GM19468 (cell line): ENCODE results near the gene FAM170B.
A peak's percentile ranks its signal among the peaks of the same experiment; 100 is the strongest.

Source experiments
- ATAC-seq: cut with Tn5 transposase; IDR thresholded peaks from one replicate; pipeline ENCODE4 v1.9.1; 2021; ENCODE audit warnings: mild to moderate bottlenecking, moderate library complexity, moderate number of reproducible peaks; ENCODE audit not compliant: unreplicated experiment; ENCODE audit errors: extremely low read depth

Gene FAM170B

DNA sequence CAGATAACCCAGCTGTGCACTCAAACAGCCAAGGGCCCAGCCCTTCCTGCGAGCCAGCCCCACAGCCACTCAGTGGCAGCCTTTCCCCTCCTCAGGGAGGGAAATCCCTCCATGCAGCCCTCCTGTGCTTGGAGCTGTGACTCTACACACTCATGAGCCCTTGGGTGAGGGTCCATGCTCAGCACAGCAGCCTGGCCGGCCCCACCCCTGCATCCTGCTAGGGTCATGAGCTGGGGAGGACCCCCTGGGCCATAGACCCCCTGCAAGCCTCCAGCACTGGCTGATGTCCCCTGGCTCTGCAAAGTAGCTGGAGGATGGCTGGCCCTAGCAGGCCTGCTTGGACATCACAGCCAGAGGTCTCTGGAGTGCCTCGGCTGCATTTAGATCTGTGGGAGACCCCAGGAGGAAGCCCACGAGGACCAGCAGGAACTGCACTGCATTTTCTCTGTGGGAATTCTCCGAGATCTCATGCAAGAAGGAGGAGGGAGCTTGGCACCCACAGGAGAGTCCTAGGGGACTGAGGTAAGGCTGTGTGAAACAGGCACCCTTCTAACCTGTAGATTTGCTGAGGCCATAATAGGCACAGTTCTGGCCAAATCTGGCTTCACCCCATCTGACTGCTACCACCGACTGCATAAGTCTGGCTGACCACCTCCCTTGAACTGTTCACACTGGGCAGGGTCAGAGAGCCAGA is 37.0 kb upstream of the FAM170B start:
- no peak for ATAC-seq

- ATAC-seq: no peak
These were observed 36.0 kb upstream of the FAM170B start for GRCh38 chr10:49169776-49170175.

DNA sequence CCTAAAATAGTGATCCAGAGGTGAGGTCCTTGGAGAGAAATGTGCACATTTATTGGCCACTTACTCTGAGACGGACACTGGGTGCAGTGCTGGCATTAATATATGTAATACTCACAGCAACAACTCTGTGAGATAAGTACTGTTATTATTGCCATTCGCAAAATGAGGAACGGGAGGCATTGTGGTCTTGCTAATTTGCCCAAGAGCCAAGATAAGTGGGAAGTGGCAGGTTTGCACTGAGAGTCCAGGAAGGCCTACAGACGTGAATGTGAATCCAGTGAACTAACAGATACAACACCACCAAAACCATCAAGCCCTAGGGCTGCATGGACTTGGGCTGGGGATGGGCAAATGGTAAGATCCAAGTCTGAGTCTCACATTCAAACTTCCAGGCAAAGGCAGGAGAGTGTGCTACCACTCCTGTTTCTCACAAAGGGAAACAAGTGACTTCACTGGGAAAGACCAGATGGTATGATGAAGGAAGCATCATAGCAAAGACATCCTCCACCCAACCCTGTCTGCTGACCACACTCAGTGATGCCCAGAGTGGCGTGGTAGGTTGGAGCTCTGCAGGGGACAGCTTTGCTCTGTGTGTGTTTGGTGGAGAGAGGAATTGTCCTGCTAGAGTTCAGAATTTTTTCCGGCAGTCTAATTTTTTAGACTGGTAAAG is 35.1 kb upstream of the FAM170B start:
- ATAC-seq: no peak

DNA sequence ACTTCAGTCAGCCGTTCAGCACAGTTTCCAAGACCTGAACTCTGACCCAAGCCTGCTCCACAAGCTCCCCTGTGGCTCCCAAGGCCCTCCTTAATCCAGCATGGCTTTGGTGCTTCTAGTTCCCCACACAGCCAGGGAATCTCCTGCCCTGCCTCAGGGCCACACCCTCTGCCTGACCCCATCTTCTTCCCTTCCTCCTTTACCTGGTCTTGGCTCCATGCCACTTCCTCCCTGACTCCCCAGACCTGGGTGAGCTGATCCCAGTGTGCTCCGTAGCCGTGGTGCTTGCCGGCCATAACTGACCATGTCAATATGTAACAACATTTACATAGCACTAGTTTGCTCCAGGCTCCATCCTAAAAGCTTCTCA is 34.3 kb upstream of the FAM170B start:
- no peak for ATAC-seq

DNA sequence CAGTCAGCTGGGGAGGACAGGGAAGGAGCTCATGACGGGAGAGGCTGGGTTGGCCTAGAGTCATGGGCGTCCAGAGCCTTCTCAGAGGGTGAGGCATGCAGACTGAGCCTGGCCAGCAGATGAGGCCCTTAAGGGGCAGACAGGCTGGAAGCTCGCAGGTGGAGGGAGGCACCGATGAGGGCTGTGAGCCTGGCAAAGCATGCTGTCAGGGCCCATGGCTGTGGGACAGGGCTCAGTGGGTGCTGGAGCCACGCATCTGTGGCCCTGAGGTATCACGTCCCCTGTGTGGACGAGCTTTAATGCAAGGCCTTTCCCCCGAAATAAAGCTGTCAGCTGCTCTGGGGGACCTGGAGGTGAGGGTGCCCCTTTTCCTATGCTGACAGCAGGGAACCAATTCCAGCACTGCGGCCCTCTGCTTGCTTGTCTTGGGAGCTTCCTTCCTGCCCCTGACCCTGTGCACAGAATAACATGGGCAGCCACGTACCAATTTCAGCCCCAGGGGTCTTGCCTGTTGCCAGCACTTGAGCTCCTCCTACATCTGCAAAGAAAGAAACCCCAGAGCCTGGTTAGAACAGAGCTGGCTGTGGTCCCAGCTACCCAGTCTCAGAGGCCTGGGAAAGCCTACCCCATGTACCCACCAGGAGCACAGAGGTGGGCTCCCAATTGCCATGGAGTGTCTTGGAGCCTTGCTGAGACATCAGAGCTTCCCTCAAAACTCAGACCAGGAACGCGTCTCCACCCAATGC is 33.8 kb upstream of the FAM170B start:
- no peak for ATAC-seq

DNA sequence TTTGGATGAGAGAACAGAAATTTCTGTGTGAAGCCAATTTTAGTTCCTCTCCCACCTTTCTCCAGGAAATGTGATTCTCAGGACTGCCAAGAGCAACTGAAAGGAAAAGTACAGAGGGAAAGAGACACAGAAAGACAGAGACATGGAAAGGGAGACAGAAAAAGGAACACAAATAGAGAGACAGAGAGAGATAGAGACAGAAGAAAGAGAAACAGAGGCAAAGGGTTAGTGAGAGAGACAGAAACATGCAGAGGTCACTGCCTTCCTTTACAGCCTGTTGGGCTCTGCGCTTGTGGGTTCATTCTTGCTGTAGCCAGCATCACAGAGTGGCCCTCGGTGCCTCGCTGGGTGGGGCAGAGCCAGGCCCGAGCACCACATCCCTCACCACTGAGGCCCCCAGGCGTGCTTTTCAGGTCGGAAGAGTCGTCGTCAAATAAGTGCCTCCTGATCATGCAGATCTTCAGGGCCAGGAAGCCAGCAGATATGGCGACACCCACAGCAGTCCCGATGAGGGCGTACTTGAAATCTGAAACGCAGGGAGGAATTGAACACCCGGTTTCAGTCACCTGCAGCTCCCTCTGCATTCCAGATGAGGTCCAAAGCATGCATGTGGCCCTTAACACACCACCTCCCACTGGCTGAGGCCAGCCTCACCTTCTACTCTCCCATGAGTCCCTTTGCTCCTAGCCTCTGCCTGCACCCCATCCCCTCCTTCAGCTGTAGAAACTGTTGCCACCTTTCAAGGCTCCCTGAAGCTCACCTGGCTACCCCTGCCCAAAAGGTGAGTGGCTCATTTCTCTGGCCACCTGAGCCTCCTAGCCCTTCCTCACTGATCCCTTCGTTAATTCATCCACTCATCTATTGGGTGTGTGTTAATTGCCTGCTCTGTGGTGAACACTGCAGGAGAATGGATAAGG is 32.9 kb upstream of the FAM170B start:
- no peak for ATAC-seq

DNA sequence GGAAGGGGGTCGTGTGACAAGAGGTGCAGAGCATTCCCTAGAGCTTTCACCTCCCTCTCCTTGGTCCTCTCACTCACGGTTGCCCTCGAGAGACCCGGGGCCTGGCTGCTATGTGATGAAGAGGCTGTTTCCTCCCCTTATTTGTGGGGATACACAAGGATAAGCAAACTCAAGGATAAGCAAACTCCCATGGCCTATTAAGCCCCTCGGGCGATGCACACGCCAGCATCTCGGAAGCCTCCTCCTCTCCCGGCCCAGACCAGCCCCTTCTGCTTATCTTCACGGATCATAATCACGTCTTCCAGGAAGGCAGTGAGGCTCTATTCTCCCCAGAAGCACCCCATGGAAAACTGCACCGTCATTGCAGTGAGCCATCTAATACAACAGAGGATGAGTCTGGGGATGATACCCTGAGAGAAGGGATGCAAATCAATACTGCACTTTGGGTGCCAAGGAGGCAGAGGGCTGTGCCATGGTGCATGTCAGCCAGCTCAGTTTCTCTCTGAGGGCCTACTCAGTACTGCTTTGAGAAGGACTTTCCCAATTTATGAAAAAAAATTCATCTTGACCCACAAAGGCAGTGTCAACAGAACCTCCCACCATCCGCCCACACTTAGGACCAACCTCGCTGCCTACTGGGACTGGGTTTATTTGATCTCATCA is 32.1 kb upstream of the FAM170B start:
- ATAC-seq: no peak

- no peak for ATAC-seq
These were observed 31.4 kb upstream of the FAM170B start for GRCh38 chr10:49165259-49165658.

DNA sequence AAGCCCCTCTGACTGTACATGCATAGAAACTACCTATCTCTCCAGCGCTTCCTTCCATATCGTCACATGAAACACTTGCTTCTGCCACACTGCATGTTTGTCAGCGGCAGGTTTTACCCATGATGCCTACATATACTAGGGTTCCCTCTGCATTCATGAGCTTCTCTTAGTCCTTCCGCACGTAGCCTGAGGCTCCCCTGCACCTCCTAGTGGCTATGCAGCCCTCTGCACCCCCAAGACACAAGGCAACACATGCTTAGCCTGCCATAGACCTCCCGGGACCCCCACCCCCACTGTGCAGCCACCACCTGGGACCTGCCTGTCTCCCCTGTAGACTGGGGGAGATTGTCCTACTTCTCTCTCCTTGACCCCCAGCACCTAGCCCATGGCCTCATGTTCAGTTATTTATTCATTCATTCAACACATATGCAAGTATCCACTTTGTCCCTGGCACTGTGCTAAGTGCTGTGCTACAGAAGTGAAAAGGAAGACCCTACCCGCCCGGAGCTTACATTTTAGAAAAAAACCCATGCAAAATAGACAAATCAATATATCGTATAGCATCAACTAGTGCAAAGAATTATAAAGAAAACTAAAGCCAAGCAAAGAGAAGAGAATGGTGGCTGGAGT is 30.9 kb upstream of the FAM170B start:
- ATAC-seq: peak; percentile 69

DNA sequence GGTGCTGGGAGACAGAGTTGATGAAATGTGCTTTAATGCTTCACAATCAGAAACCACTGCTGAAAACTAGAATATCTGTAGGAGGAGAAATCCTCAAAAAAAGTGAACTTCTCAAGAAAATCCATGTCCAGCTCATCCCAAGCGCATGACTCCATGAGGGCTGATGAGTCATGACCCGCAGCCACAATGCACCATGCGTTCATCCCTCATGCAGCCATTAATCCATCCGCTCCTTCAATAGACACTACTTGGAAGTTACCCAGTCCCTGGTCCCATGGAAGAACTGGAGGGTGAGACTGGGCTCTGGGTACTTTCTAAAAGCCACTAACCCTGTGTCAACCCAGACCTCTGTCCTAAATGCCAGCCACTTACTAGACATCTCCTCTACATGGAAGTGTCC is 29.9 kb upstream of the FAM170B start:
- no peak for ATAC-seq

- no peak for ATAC-seq
These were observed 29.0 kb upstream of the FAM170B start for GRCh38 chr10:49162761-49163310.

GRCh38 chr10:49162063-49162462 is 28.2 kb upstream of the FAM170B start:
- no peak for ATAC-seq

DNA sequence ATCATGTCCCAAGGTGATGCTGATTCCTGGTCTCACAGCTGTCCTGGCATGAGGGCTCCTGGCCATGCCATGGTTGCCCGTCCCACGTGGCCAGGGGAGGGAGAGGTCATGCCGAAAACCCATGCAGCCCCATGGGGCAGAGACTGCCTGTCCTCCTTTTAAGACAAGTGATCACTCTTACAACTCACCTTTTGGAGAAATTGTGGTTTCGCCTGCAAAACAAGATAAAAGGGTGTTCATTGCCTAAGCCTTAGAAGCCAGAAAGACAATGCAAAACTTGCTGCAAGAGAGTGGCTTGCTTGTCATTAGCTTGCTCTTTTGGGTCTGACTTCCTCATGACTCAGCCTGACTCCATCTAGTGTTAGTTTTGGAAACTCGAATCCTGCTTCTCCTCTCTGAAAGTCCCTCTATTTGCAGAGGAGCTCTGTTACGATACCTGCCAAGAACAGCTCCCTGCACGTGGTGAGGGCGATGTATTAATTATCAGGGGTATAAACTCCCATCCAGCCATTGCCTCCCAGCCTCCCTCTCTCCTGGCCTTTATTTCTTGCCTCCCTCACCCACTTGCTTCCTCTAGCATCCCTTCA is 27.7 kb upstream of the FAM170B start:
- ATAC-seq: no peak

DNA sequence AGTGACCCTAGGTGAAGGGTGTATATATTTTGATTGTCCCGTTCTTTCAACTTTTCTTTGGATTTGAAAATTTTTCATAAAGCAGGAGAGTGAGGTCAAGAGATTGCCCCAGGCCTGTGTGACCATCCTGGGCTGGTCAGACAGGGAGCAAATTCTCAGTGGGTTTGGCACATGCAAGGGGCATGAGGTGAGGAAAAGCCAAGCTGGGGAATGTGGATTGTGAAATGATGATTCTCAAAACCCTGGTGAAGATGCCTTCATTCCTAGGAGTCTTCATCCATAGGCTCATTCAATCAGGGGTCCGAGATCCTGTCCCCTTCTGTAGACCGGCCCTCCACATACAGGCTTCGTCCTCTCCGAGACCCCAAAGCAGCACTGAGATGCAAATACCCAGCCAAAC is 27.0 kb upstream of the FAM170B start:
- ATAC-seq: no peak

DNA sequence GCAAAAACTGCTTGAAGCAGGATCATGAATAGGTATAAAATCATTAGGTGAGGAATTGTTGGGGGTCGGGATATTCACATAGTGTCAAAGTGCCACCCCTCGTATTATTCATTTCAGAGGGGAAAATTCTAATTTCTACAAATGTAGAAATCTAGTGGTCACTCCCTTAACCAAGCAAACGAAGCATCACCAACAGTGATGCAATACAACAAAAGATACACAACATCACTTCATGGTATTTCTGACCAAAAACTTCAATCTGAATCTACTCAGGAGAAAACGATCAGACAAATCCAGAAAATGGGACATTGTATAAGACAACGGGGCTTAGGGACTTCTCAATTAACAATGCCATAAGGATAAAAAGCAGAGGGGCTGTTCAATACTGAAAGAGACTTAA is 26.3 kb upstream of the FAM170B start:
- ATAC-seq: no peak

DNA sequence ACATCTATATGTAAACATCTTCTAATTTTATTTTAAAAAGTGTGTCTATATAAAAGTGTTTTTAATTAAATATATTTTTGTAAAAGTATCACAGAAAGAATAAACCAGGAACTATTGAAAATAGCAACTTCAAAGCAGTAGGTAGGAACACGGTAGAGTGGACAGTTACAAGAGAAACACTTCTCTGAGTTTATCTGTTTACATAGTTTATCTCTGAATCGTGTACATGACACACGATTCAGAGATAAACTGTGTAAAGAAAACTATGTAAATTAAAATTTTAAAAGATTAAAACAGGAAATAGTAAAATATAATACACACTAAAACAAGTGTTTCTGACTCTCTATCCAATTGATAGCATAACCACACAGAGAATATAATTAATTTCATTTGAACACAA is 25.1 kb upstream of the FAM170B start:
- ATAC-seq: no peak

- no peak for ATAC-seq
These were observed 24.6 kb upstream of the FAM170B start for GRCh38 chr10:49158404-49158803.

GRCh38 chr10:49157229-49157628 is 23.4 kb upstream of the FAM170B start:
- no peak for ATAC-seq

DNA sequence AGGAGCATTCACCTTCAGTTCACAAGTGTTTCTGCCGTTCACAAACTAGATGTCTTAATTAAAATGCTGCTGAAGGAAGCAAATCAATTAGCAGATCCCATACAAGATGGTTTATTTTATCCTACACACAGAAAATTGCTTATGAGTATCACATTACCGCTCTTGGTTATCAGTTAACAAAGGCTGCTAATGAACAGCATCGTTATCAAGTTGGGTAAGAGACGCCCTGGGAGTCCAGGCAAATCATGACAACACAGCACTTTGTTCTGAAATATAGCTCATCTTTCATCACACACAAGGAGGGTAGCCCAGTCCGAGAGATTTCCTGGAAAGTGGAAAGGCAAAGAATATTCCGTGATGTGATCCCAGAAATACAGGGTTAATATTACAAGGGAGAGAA is 20.8 kb upstream of the FAM170B start:
- ATAC-seq: no peak
